GM13976 (cell line): Measurements from ENCODE around the gene EFNA1.

ENCODE experiments used
- DNase-seq: peaks from one replicate; pipeline ENCODE4 v3.0.0; 2012; ENCODE audit warnings: low spot score
- in situ Hi-C: fragments of 300-500 bp; cut with MboI; formaldehyde crosslinking; loops from one replicate; pipeline ENCODE4 v1.12.0; 2022; ENCODE audit warnings: low sequenced_read_pairs, mixed read lengths, inconsistent platforms; ENCODE audit not compliant: unreplicated experiment
- TF ChIP-seq, protein P1 (sequence below): IDR thresholded peaks from 2 replicates; pipeline ENCODE4 v1.5.1; 2012; ENCODE audit warnings: borderline replicate concordance, mild to moderate bottlenecking; ENCODE audit not compliant: insufficient read depth; ENCODE audit errors: extremely low read depth, missing control alignments, control extremely low read depth

The EFNA1 gene

DNA sequence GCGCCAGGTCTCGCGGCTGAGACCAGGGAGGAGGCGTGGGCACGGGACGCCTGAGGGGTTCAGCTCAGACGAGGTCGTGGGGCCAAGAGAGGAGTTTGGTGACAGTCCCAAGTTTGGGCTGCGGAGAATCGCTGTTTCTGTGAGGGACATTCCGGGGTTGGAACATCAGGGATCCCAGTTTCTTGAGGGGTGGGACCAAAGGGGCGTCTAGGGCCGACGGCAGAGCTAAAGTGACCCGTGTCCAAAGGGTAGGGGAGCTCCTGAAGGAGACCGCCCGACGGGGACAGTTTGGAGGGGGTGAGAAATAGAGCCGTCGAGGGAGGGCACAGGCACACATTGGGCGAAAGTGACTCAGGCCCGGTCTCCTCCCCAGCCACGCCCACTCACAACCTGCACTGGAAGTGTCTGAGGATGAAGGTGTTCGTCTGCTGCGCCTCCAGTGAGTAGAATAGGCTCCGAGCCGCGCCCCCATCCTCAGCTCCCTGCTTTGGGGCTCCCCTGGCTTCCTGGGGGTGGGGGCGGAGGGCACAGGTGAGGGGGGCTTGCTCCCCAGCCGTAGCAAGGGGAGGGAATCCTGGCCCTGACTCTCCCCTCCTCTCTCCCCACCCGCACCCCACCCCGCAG lies 42.1 kb upstream of the EFNA1 start:
- in situ Hi-C loops, result no loop called here
- TF ChIP-seq, protein P1, sequence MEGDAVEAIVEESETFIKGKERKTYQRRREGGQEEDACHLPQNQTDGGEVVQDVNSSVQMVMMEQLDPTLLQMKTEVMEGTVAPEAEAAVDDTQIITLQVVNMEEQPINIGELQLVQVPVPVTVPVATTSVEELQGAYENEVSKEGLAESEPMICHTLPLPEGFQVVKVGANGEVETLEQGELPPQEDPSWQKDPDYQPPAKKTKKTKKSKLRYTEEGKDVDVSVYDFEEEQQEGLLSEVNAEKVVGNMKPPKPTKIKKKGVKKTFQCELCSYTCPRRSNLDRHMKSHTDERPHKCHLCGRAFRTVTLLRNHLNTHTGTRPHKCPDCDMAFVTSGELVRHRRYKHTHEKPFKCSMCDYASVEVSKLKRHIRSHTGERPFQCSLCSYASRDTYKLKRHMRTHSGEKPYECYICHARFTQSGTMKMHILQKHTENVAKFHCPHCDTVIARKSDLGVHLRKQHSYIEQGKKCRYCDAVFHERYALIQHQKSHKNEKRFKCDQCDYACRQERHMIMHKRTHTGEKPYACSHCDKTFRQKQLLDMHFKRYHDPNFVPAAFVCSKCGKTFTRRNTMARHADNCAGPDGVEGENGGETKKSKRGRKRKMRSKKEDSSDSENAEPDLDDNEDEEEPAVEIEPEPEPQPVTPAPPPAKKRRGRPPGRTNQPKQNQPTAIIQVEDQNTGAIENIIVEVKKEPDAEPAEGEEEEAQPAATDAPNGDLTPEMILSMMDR, result peak; percentile 9
- peak; percentile 66 for DNase-seq

DNA sequence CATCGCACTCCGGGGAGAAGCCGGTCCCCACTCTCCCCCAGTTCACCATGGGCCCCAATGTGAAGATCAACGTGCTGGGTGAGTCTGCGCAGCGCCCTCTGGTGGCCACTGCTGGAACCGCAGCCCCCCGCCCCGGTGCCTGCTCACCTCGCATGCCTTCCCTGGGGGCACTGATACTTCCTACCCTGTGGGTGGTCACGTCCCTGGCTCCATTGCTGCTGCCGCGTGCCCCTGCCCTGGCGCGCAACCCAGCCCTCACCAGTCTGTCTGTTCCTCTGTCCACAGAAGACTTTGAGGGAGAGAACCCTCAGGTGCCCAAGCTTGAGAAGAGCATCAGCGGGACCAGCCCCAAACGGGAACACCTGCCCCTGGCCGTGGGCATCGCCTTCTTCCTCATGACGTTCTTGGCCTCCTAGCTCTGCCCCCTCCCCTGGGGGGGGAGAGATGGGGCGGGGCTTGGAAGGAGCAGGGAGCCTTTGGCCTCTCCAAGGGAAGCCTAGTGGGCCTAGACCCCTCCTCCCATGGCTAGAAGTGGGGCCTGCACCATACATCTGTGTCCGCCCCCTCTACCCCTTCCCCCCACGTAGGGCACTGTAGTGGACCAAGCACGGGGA lies 41.4 kb upstream of the EFNA1 start:
- in situ Hi-C loops, result no loop called here
- DNase-seq, result peak; percentile 88
- TF ChIP-seq, protein P1, result peak; percentile 99

DNA sequence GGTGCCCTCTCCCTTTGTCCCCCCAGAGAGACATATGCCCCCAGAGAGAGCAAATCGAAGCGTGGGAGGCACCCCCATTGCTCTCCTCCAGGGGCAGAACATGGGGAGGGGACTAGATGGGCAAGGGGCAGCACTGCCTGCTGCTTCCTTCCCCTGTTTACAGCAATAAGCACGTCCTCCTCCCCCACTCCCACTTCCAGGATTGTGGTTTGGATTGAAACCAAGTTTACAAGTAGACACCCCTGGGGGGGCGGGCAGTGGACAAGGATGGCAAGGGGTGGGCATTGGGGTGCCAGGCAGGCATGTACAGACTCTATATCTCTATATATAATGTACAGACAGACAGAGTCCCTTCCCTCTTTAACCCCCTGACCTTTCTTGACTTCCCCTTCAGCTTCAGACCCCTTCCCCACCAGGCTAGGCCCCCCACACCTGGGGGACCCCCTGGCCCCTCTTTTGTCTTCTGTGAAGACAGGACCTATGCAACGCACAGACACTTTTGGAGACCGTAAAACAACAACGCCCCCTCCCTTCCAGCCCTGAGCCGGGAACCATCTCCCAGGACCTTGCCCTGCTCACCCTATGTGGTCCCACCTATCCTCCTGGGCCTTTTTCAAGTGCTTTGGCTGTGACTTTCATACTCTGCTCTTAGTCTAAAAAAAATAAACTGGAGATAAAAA lies 40.7 kb upstream of the EFNA1 start:
- in situ Hi-C loops, result no loop called here
- DNase-seq, result no peak
- TF ChIP-seq, protein P1, result no peak

DNA sequence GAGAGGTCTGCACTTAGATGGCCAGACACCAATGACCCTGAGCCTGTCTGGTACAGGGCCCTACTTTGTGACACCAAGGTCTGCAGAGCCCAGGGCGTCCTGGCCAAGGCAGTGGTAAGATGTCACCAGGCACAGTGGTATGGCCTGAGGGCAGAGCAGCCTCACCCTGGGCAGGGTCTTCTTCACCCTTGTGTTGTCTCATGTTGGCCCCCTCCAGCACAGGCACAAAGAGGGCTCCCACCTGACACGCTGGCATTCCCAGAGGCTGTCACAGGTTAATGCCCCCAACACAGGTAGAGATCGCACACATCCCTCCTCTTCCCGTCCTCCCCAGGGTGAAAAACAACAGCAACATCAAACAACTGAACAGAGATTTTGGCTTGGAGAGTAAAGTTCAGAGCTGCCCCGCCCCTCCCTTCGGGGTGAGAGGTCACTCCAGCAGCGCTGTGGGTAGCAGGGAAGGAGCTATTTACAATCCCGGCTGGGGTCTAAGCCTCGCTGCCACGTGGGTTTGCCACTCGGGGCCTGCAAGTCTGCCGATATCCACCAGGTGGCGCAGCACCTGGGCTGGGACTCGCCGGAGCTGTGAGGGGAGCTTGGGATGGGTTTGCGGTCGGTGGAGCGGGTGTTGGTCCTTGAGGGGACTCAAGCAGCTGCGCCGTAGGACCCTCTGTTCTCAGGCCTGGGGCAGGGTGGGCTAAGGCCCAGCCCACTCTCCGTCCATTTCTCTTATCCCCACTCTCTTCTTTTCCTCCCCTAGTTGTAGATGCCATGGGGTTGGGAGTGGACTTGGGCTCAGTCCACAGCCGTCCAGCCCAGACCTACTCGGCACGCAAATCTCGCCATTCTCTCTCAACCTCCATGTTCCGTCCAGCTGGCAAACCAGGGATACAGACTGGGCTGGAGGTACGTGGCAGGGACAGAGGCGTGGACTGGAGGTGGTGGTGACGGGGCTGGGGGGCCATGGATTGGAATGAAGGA lies 36.3 kb upstream of the EFNA1 start:
- in situ Hi-C loops, result loop anchor here (5.0 kb wide), 1 partner anchor 76 kb away; no protein-coding TSS in a partner anchor
- peak; percentile 88 for DNase-seq
- TF ChIP-seq, protein P1, result peak; percentile 95

DNA sequence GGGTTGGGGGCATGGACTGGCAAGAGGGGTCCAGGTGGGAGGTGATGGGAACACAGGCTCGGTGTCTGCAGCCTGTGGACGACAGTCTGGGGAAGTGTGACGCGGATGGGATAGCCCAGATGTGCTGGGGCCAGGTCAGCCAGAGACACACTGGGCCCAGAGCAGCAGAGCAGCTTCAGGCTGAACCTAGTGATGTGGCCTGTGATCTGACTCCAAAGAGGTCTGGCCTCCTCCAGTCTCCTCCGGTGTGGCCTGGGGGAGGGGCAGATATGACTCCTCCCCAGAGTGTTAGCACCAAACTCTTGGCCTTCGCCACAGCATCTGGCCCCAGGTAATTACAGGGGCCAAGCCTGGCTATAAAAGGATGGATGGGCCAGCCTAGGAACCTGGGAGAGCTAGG lies 35.5 kb upstream of the EFNA1 start:
- in situ Hi-C loops, result loop anchor here (5.0 kb wide), 1 partner anchor 75 kb away; no protein-coding TSS in a partner anchor
- TF ChIP-seq, protein P1, result no peak
- DNase-seq, result no peak

DNA sequence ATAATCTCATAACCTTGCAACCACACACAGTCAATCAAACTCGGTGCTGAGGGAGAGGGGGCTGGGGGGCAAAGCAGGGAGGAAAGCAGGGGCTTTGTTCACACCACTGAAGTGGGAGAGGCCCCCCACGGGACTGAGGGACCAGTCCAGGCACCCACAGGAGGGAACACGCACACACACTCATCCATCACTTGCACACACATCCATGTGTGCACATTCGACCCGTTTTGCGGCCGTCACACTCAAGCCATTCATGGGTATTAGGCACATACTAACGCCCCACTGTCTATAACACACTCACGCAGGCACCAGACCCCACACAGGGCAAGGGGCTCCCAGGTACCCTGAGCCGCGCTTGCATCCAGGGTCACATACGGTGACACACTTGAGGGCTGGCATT lies 35.0 kb upstream of the EFNA1 start:
- no peak for DNase-seq
- in situ Hi-C loops, result loop anchor here (5.0 kb wide), 1 partner anchor 75 kb away; no protein-coding TSS in a partner anchor
- TF ChIP-seq, protein P1, result no peak
